Muscle of arm (tissue), 14 donors: ENCODE measurements around the gene TTLL8. TPM values are rescaled to one million over a fixed set of nuclear protein-coding genes. Genes with fewer than 3 reads are reported as not detected.
"Not testable (repeated sequence)": the region's sequence is repeated elsewhere in the genome, so short reads cannot be mapped to it uniquely, and the experiment has no call there.

Source experiments
- DNase-seq: peaks from one replicate; pipeline ENCODE4 v3.0.0-alpha.2; 2013
- long read RNA-seq, 11 donors: transcript quantifications; one replicate each; lab custom pipeline, GENCODE V29; 2026
- polyA plus RNA-seq, 12 donors: library from polyadenylated mRNA; unstranded; fragments of 120-200 nt; gene quantifications; one replicate each; pipeline ENCODE4 v1.2.1, GENCODE V29; 2013; ENCODE audit not compliant: insufficient read length in 12 of 12

The TTLL8 gene
- polyA plus RNA-seq, result not detected
- long read RNA-seq, donor 1, result 0 reads
- long read RNA-seq, donor 2, result 0 reads
- long read RNA-seq, donor 3, result 0 reads
- long read RNA-seq, donor 4, result 0 reads
- long read RNA-seq, donor 5, result 0 reads
- long read RNA-seq, donor 6, result 0 reads
- long read RNA-seq, donor 7, result 0 reads
- long read RNA-seq, donor 8, result 0 reads
- long read RNA-seq, donor 9, result 0 reads
- long read RNA-seq, donor 10, result 0 reads
- long read RNA-seq, donor 11, result 0 reads

GRCh38 chr22:50058061-50058905, at the start of gene TTLL8:
Gene TTLL8 (minus strand): TSS chr22:50058298.
- DNase-seq, result no peak

- no peak for DNase-seq
Measured at GRCh38 chr22:50107529-50107928, 49.4 kb upstream of the TTLL8 start.

GRCh38 chr22:50105208-50106100, 47.4 kb upstream of the TTLL8 start:
- peak; percentile 49 for DNase-seq

GRCh38 chr22:50104141-50104544, 46.0 kb upstream of the TTLL8 start:
- DNase-seq, result no peak

GRCh38 chr22:50102946-50103345, 44.8 kb upstream of the TTLL8 start:
- DNase-seq, result no peak

- DNase-seq, result no peak
Measured at GRCh38 chr22:50101870-50102565, 43.9 kb upstream of the TTLL8 start.

- DNase-seq, result no peak
Measured at GRCh38 chr22:50098052-50098451, 40.0 kb upstream of the TTLL8 start.

GRCh38 chr22:50092342-50092741, 34.2 kb upstream of the TTLL8 start:
- no peak for DNase-seq

GRCh38 chr22:50091092-50091768, 33.1 kb upstream of the TTLL8 start:
- DNase-seq, result no peak

GRCh38 chr22:50090412-50090714, 32.3 kb upstream of the TTLL8 start:
- no peak for DNase-seq

- DNase-seq, result no peak
Measured at GRCh38 chr22:50089682-50090411, 31.7 kb upstream of the TTLL8 start, which contains the start of gene MOV10L1. Gene MOV10L1 (plus strand): TSS chr22:50090006. CDS start chr22:50090089, 83 bp downstream.

GRCh38 chr22:50089231-50089630, 31.1 kb upstream of the TTLL8 start:
- no peak for DNase-seq

GRCh38 chr22:50088096-50088495, 30.0 kb upstream of the TTLL8 start:
- DNase-seq, result no peak

- no peak for DNase-seq
Measured at GRCh38 chr22:50087646-50088045, 29.5 kb upstream of the TTLL8 start.

GRCh38 chr22:50086975-50087374, 28.9 kb upstream of the TTLL8 start:
- not testable (repeated sequence) for DNase-seq

GRCh38 chr22:50086526-50086925, 28.4 kb upstream of the TTLL8 start:
- no peak for DNase-seq

- no peak for DNase-seq
Measured at GRCh38 chr22:50085211-50085972, 27.3 kb upstream of the TTLL8 start, which contains the start of gene MLC1. Gene MLC1 (minus strand): TSS chr22:50085426. CDS start chr22:50084902, 524 bp downstream.

GRCh38 chr22:50084614-50085021, 26.5 kb upstream of the TTLL8 start:
- no peak for DNase-seq

GRCh38 chr22:50084080-50084477, 26.0 kb upstream of the TTLL8 start:
- no peak for DNase-seq
